CD14-positive monocyte (primary cell): ENCODE data around the gene CNTLN. TPM values are rescaled to one million over a fixed set of nuclear protein-coding genes. Genes with fewer than 3 reads are reported as not detected.

Experiments used
- DNase-seq, 3 donors: peaks; one replicate each; pipeline ENCODE4 v3.0.0-alpha.2; 2011 to 2022
- H2AFZ ChIP-seq: 2 replicates; pipeline ENCODE4 v1.6.0; 2012; ENCODE audit warnings: mild to moderate bottlenecking, low read depth, low read length, inconsistent platforms; ENCODE audit not compliant: insufficient read depth, poor library complexity, severe bottlenecking
- H3K27ac ChIP-seq, 2 donors: 1 replicate in 1 of 2; 2 replicates in 1 of 2; pipeline ENCODE4 v1.5.1; 2012 to 2013; ENCODE audit warnings: low read length in 2 of 2, control low read depth in 1 of 2, inconsistent platforms in 1 of 2, low read depth in 1 of 2, mild to moderate bottlenecking in 1 of 2
- H3K27me3 ChIP-seq, 2 donors: one replicate each; pipeline versions ENCODE4 v1.6.0 to v1.6.1; 2011 to 2013; ENCODE audit warnings: low read length in 2 of 2; ENCODE audit not compliant: control insufficient read depth in 2 of 2, insufficient read depth in 2 of 2
- H3K36me3 ChIP-seq, 2 donors: replicated peaks in 1 of 2; 1 replicate in 1 of 2; 2 replicates in 1 of 2; pipeline versions ENCODE4 v1.5.1 to v1.6.1; 2012 to 2013; ENCODE audit warnings: low read length in 2 of 2, control low read depth in 1 of 2, inconsistent platforms in 1 of 2, mild to moderate bottlenecking in 1 of 2; ENCODE audit not compliant: insufficient read depth in 2 of 2, control insufficient read depth in 1 of 2
- H3K4me1 ChIP-seq, 2 donors: 1 replicate in 1 of 2; 2 replicates in 1 of 2; pipeline versions ENCODE4 v1.5.1 to v1.6.1; 2012 to 2013; ENCODE audit warnings: low read length in 2 of 2, control low read depth in 1 of 2, inconsistent platforms in 1 of 2, mild to moderate bottlenecking in 1 of 2, moderate library complexity in 1 of 2; ENCODE audit not compliant: insufficient read depth in 2 of 2, control insufficient read depth in 1 of 2
- H3K4me2 ChIP-seq: replicated peaks from 2 replicates; pipeline ENCODE3; 2012; ENCODE audit warnings: low read length, moderate library complexity, mild to moderate bottlenecking; ENCODE audit not compliant: poor library complexity, severe bottlenecking; ENCODE audit errors: extremely low read depth
- H3K4me3 ChIP-seq, 3 experiments: fragments of 200-600 bp in 1 of 3; sonication (generic) in 1 of 3; replicated peaks in 1 of 3; 1 replicate in 2 of 3; 2 replicates in 1 of 3; pipeline ENCODE4 v1.5.1; 2011 to 2013; ENCODE audit warnings: low read length in 3 of 3, mild to moderate bottlenecking in 3 of 3, control low read depth in 2 of 3, low read depth in 2 of 3, inconsistent platforms in 1 of 3, moderate library complexity in 1 of 3
- H3K79me2 ChIP-seq: 2 replicates; pipeline ENCODE4 v1.6.0; 2012; ENCODE audit warnings: mild to moderate bottlenecking, control low read depth, inconsistent platforms, low read length, moderate library complexity; ENCODE audit not compliant: insufficient read depth
- H3K9ac ChIP-seq: 2 replicates; pipeline ENCODE4 v1.6.0; 2017; ENCODE audit warnings: low read length, mild to moderate bottlenecking; ENCODE audit not compliant: insufficient read depth, poor library complexity, severe bottlenecking
- H3K9me3 ChIP-seq, 2 donors: replicated peaks in 1 of 2; 1 replicate in 1 of 2; 2 replicates in 1 of 2; pipeline versions ENCODE4 v1.5.1 to v1.6.1; 2012 to 2013; ENCODE audit warnings: low read length in 2 of 2, control low read depth in 1 of 2; ENCODE audit not compliant: control insufficient read depth in 1 of 2, insufficient read depth in 1 of 2
- H4K20me1 ChIP-seq: 2 replicates; pipeline ENCODE4 v1.6.0; 2012; ENCODE audit warnings: mild to moderate bottlenecking, low read length, control low read depth, moderate library complexity; ENCODE audit not compliant: insufficient read depth
- H3K27ac Mint-ChIP-seq, 7 donors: one replicate each; pipeline ENCODE4 v1.8.0; 2020; ENCODE audit warnings: mild to moderate bottlenecking in 7 of 7, mixed read lengths in 7 of 7, moderate library complexity in 6 of 7, inconsistent platforms in 2 of 7
- H3K27me3 Mint-ChIP-seq, 3 donors: one replicate each; pipeline ENCODE4 v1.8.0; 2021 to 2022; ENCODE audit warnings: low read depth in 3 of 3, mild to moderate bottlenecking in 3 of 3, mixed read lengths in 3 of 3, moderate library complexity in 3 of 3, inconsistent platforms in 1 of 3
- H3K36me3 Mint-ChIP-seq, 2 donors: one replicate each; pipeline ENCODE4 v1.8.0; 2020; ENCODE audit warnings: mixed read lengths in 2 of 2, inconsistent platforms in 1 of 2, mild to moderate bottlenecking in 1 of 2
- H3K4me1 Mint-ChIP-seq: one replicate; pipeline ENCODE4 v1.8.0; 2020; ENCODE audit warnings: mild to moderate bottlenecking, mixed read lengths
- H3K4me3 Mint-ChIP-seq, 2 donors: one replicate each; pipeline ENCODE4 v1.8.0; 2020; ENCODE audit warnings: mild to moderate bottlenecking in 2 of 2, mixed read lengths in 2 of 2, moderate library complexity in 1 of 2
- H3K9me3 Mint-ChIP-seq, 7 donors: one replicate each; pipeline ENCODE4 v1.8.0; 2020 to 2022; ENCODE audit warnings: mixed read lengths in 7 of 7, mild to moderate bottlenecking in 6 of 7, moderate library complexity in 6 of 7, inconsistent platforms in 2 of 7
- CTCF ChIP-seq: fragments of 200-600 bp; IDR thresholded peaks from one replicate; pipeline ENCODE4 v1.8.0; 2022; ENCODE audit warnings: antibody characterized with exemption, mild to moderate bottlenecking
- WGBS: methylation state at CpG from one replicate; pipeline ENCODE4 v1.1.5; 2013; ENCODE audit warnings: missing lambda C conversion rate; ENCODE audit not compliant: insufficient coverage; 5-methylcytosine and 5-hydroxymethylcytosine counted together
- intact Hi-C, 2 donors: fragments of 100-400 bp; cut with micrococcal nuclease; formaldehyde crosslinking; loops; one replicate each; pipeline versions ENCODE4 v1.15.0 to v1.15.1; 2023
- polyA plus RNA-seq, 3 donors: library from polyadenylated mRNA; depleted of rRNA in 1 of 3; unstranded in 2 of 3; stranded (reverse) in 1 of 3; fragments of 300-500 nt in 2 of 3; fragments of >200 nt in 1 of 3; fragmentation: Illumina TruSeq in 2 of 3; gene quantifications; 1 replicate in 2 of 3; 2 replicates in 1 of 3; pipeline ENCODE4 v1.2.3, GENCODE V29; 2012 to 2021

CNTLN gene
- polyA plus RNA-seq, 3 donors, result 2.2 to 5.6 (median 4.0) TPM

- TF ChIP-seq CTCF, result no peak
- no peaks in the 10 kb centered on the region for H3K27me3 Mint-ChIP-seq
- Histone ChIP-seq H2AFZ (no peak overlapping the region), H3K79me2 (no peaks in the 10 kb centered on the region), H4K20me1 (no peaks in the 10 kb centered on the region), H3K9me3 (no peaks in the 10 kb centered on the region), H3K27me3 (no peaks in the 10 kb centered on the region), H3K27ac (no peak overlapping the region), H3K4me1 (no peaks in the 10 kb centered on the region), H3K4me2 (no peak overlapping the region), H3K36me3 (peaks cover 3 to 18% of the 10 kb centered on the region in 2 donors), H3K9ac (no peak overlapping the region), H3K4me3 (no peak overlapping the region)
- no peak overlapping the region for H3K4me3 Mint-ChIP-seq
- H3K9me3 Mint-ChIP-seq, result no peaks in the 10 kb centered on the region
- intact Hi-C loops, result no loop called here
- H3K36me3 Mint-ChIP-seq, result peaks cover 15 to 18% of the 10 kb centered on the region in 2 donors
- no peak for DNase-seq
- 97% methylated on average over 3 of the region's 5 CpGs for WGBS
- H3K27ac Mint-ChIP-seq, result no peak overlapping the region
- H3K4me1 Mint-ChIP-seq, result no peaks in the 10 kb centered on the region
These were observed 335.4 kb downstream of the CNTLN start for GRCh38 chr9:17470036-17470813.

GRCh38 chr9:17472126-17472525 is 337.3 kb downstream of the CNTLN start:
- Mint-ChIP-seq H3K4me1 (no peaks in the 10 kb centered on the region), H3K4me3 (no peak overlapping the region), H3K36me3 (peaks cover 9 to 16% of the 10 kb centered on the region in 2 donors), H3K27me3 (no peaks in the 10 kb centered on the region), H3K27ac (no peak overlapping the region), H3K9me3 (no peaks in the 10 kb centered on the region)
- H2AFZ ChIP-seq, result no peak overlapping the region
- peaks cover 0 to 10% of the 10 kb centered on the region in 2 donors for H3K36me3 ChIP-seq
- no peaks in the 10 kb centered on the region for H3K4me1 ChIP-seq
- no peak overlapping the region for H3K9ac ChIP-seq
- H3K9me3 ChIP-seq, result no peaks in the 10 kb centered on the region
- no peak overlapping the region for H3K4me2 ChIP-seq
- no peak for TF ChIP-seq CTCF
- intact Hi-C loops, result no loop called here
- no peak for DNase-seq
- H3K79me2 ChIP-seq, result no peaks in the 10 kb centered on the region
- H4K20me1 ChIP-seq, result no peaks in the 10 kb centered on the region
- H3K27me3 ChIP-seq, result no peaks in the 10 kb centered on the region
- H3K27ac ChIP-seq, result no peak overlapping the region
- H3K4me3 ChIP-seq, result no peak overlapping the region
- WGBS, result 100% methylated on average over 1 of the region's 2 CpGs
